Activated naive CD8-positive, alpha-beta T cell treated with anti-CD3 and anti-CD28 coated beads for 36 hours (primary cell): ENCODE results near the gene FRS2. TPM values are rescaled to one million over a fixed set of nuclear protein-coding genes. Genes with fewer than 3 reads are reported as not detected.
A peak's percentile ranks its signal among the peaks of the same experiment; 100 is the strongest.

Source experiments
- DNase-seq: peaks from one replicate; pipeline ENCODE4 v3.0.0; 2021
- H3K27ac Mint-ChIP-seq: one replicate; pipeline ENCODE4 v1.8.0; 2022; ENCODE audit warnings: mild to moderate bottlenecking, moderate library complexity, mixed read lengths
- H3K27me3 Mint-ChIP-seq: one replicate; pipeline ENCODE4 v1.8.0; 2022; ENCODE audit warnings: mild to moderate bottlenecking, mixed read lengths
- H3K36me3 Mint-ChIP-seq: one replicate; pipeline ENCODE4 v1.8.0; 2021; ENCODE audit warnings: mild to moderate bottlenecking, mixed read lengths
- H3K4me1 Mint-ChIP-seq: one replicate; pipeline ENCODE4 v1.8.0; 2021; ENCODE audit warnings: mixed read lengths
- H3K4me3 Mint-ChIP-seq: one replicate; pipeline ENCODE4 v1.8.0; 2022; ENCODE audit warnings: mild to moderate bottlenecking, moderate library complexity, mixed read lengths
- H3K9me3 Mint-ChIP-seq: one replicate; pipeline ENCODE4 v1.8.0; 2022; ENCODE audit warnings: mixed read lengths
- total RNA-seq, 2 experiments: library from RNA; stranded (reverse); gene quantifications; one replicate each; pipeline ENCODE4 v1.2.3, GENCODE V29; 2021

Gene FRS2
- total RNA-seq, 2 experiments from 2014 or later, result 10.0 to 10.9 TPM

- peaks cover 13% of the 10 kb centered on the region for H3K36me3 Mint-ChIP-seq
- no peaks in the 10 kb centered on the region for H3K9me3 Mint-ChIP-seq
- no peaks in the 10 kb centered on the region for H3K27me3 Mint-ChIP-seq
- no peak overlapping the region for H3K4me3 Mint-ChIP-seq
- peaks cover 57% of the 10 kb centered on the region for H3K4me1 Mint-ChIP-seq
- no peak overlapping the region for H3K27ac Mint-ChIP-seq
- DNase-seq, result no peak
These were observed 5.2 kb downstream of the FRS2 start for GRCh38 chr12:69475237-69475975.

- Mint-ChIP-seq H3K4me3 (no peak overlapping the region), H3K27me3 (no peaks in the 10 kb centered on the region), H3K4me1 (peaks cover 55% of the 10 kb centered on the region), H3K9me3 (no peaks in the 10 kb centered on the region), H3K36me3 (peaks cover 13% of the 10 kb centered on the region), H3K27ac (no peak overlapping the region)
- no peak for DNase-seq
These were observed 6.3 kb downstream of the FRS2 start for GRCh38 chr12:69476276-69477017.

GRCh38 chr12:69479675-69480074, 9.5 kb downstream of the FRS2 start:
- no peaks in the 10 kb centered on the region for H3K9me3 Mint-ChIP-seq
- no peaks in the 10 kb centered on the region for H3K27me3 Mint-ChIP-seq
- no peak overlapping the region for H3K27ac Mint-ChIP-seq
- no peak overlapping the region for H3K4me3 Mint-ChIP-seq
- H3K36me3 Mint-ChIP-seq, result peaks cover 14% of the 10 kb centered on the region
- no peak for DNase-seq
- H3K4me1 Mint-ChIP-seq, result peaks cover 54% of the 10 kb centered on the region

- no peaks in the 10 kb centered on the region for H3K27me3 Mint-ChIP-seq
- peaks cover 46% of the 10 kb centered on the region for H3K4me1 Mint-ChIP-seq
- peaks cover 16% of the 10 kb centered on the region for H3K36me3 Mint-ChIP-seq
- no peaks in the 10 kb centered on the region for H3K9me3 Mint-ChIP-seq
- no peak for DNase-seq
- no peak overlapping the region for H3K4me3 Mint-ChIP-seq
- no peak overlapping the region for H3K27ac Mint-ChIP-seq
These were observed 10.5 kb downstream of the FRS2 start for GRCh38 chr12:69480698-69481097.

- H3K36me3 Mint-ChIP-seq, result peaks cover 15% of the 10 kb centered on the region
- no peaks in the 10 kb centered on the region for H3K9me3 Mint-ChIP-seq
- H3K4me3 Mint-ChIP-seq, result no peak overlapping the region
- H3K27ac Mint-ChIP-seq, result no peak overlapping the region
- H3K4me1 Mint-ChIP-seq, result peaks cover 42% of the 10 kb centered on the region
- no peaks in the 10 kb centered on the region for H3K27me3 Mint-ChIP-seq
- DNase-seq, result no peak
These were observed 10.9 kb downstream of the FRS2 start for GRCh38 chr12:69481133-69481532.

GRCh38 chr12:69483700-69484099, 13.5 kb downstream of the FRS2 start:
- H3K27ac Mint-ChIP-seq, result no peak overlapping the region
- DNase-seq, result no peak
- peaks cover 37% of the 10 kb centered on the region for H3K36me3 Mint-ChIP-seq
- peaks cover 46% of the 10 kb centered on the region for H3K4me1 Mint-ChIP-seq
- peaks cover 11% of the 10 kb centered on the region for H3K9me3 Mint-ChIP-seq
- no peaks in the 10 kb centered on the region for H3K27me3 Mint-ChIP-seq
- no peak overlapping the region for H3K4me3 Mint-ChIP-seq

- H3K4me3 Mint-ChIP-seq, result no peak overlapping the region
- H3K4me1 Mint-ChIP-seq, result peaks cover 46% of the 10 kb centered on the region
- peaks cover 35% of the 10 kb centered on the region for H3K36me3 Mint-ChIP-seq
- H3K27ac Mint-ChIP-seq, result no peak overlapping the region
- DNase-seq, result no peak
- peaks cover 11% of the 10 kb centered on the region for H3K9me3 Mint-ChIP-seq
- H3K27me3 Mint-ChIP-seq, result no peaks in the 10 kb centered on the region
These were observed 14.2 kb downstream of the FRS2 start for GRCh38 chr12:69484428-69484827.

GRCh38 chr12:69490920-69491643, 20.9 kb downstream of the FRS2 start:
- Mint-ChIP-seq H3K36me3 (peaks cover 29% of the 10 kb centered on the region), H3K27me3 (no peaks in the 10 kb centered on the region), H3K27ac (no peak overlapping the region), H3K9me3 (peaks cover 11% of the 10 kb centered on the region), H3K4me3 (no peak overlapping the region), H3K4me1 (peaks cover 20% of the 10 kb centered on the region)
- DNase-seq, result no peak

- Mint-ChIP-seq H3K9me3 (peaks cover 1% of the 10 kb centered on the region), H3K36me3 (peaks cover 14% of the 10 kb centered on the region), H3K27ac (no peak overlapping the region), H3K4me1 (peaks cover 22% of the 10 kb centered on the region), H3K4me3 (no peak overlapping the region), H3K27me3 (no peaks in the 10 kb centered on the region)
- DNase-seq, result no peak
These were observed 22.6 kb downstream of the FRS2 start for GRCh38 chr12:69492739-69493138.

GRCh38 chr12:69495071-69495470, 24.9 kb downstream of the FRS2 start:
- no peaks in the 10 kb centered on the region for H3K9me3 Mint-ChIP-seq
- H3K27ac Mint-ChIP-seq, result no peak overlapping the region
- H3K36me3 Mint-ChIP-seq, result peaks cover 7% of the 10 kb centered on the region
- peaks cover 27% of the 10 kb centered on the region for H3K4me1 Mint-ChIP-seq
- H3K4me3 Mint-ChIP-seq, result no peak overlapping the region
- H3K27me3 Mint-ChIP-seq, result no peaks in the 10 kb centered on the region
- DNase-seq, result no peak

GRCh38 chr12:69497308-69498026, 27.3 kb downstream of the FRS2 start:
- Mint-ChIP-seq H3K27ac (peak overlapping the region; percentile 72), H3K27me3 (no peaks in the 10 kb centered on the region), H3K9me3 (no peaks in the 10 kb centered on the region), H3K4me1 (peaks cover 31% of the 10 kb centered on the region), H3K36me3 (peaks cover 4% of the 10 kb centered on the region), H3K4me3 (peak overlapping the region; percentile 41)
- no peak for DNase-seq

GRCh38 chr12:69500631-69501030, 30.4 kb downstream of the FRS2 start:
- H3K9me3 Mint-ChIP-seq, result no peaks in the 10 kb centered on the region
- peaks cover 42% of the 10 kb centered on the region for H3K4me1 Mint-ChIP-seq
- no peaks in the 10 kb centered on the region for H3K27me3 Mint-ChIP-seq
- H3K4me3 Mint-ChIP-seq, result no peak overlapping the region
- no peak overlapping the region for H3K27ac Mint-ChIP-seq
- peaks cover 8% of the 10 kb centered on the region for H3K36me3 Mint-ChIP-seq
- no peak for DNase-seq

GRCh38 chr12:69501154-69501895, 31.1 kb downstream of the FRS2 start:
- H3K4me3 Mint-ChIP-seq, result no peak overlapping the region
- DNase-seq, result no peak
- H3K4me1 Mint-ChIP-seq, result peaks cover 43% of the 10 kb centered on the region
- no peak overlapping the region for H3K27ac Mint-ChIP-seq
- peaks cover 7% of the 10 kb centered on the region for H3K36me3 Mint-ChIP-seq
- no peaks in the 10 kb centered on the region for H3K27me3 Mint-ChIP-seq
- no peaks in the 10 kb centered on the region for H3K9me3 Mint-ChIP-seq

- Mint-ChIP-seq H3K4me3 (no peak overlapping the region), H3K27ac (no peak overlapping the region)
These were observed 32.3 kb downstream of the FRS2 start for GRCh38 chr12:69502345-69503081.

More at GRCh38 chr12:69502345-69503081, 32.3 kb downstream of the FRS2 start:
- DNase-seq, result no peak
- Mint-ChIP-seq H3K9me3 (no peaks in the 10 kb centered on the region), H3K27me3 (no peaks in the 10 kb centered on the region), H3K36me3 (peaks cover 12% of the 10 kb centered on the region), H3K4me1 (peaks cover 40% of the 10 kb centered on the region)
